K562 (cell line): ENCODE measurements around the gene PRDM10. TPM values are rescaled to one million over a fixed set of nuclear protein-coding genes. Genes with fewer than 3 reads are reported as not detected.

Experiments
- AFF1 ChIP-seq, 2 experiments: fragments of 450-650 bp; IDR thresholded peaks; 2 replicates each; pipeline ENCODE4 v1.6.1; 2018; ENCODE audit warnings: mild to moderate bottlenecking in 2 of 2, low read depth in 1 of 2; ENCODE audit not compliant: partially characterized antibody in 2 of 2
- ATF3 ChIP-seq, 2 experiments: fragments of 450-650 bp in 1 of 2; sonication (generic) in 1 of 2; formaldehyde crosslinking in 1 of 2; IDR thresholded peaks in 1 of 2; conservative IDR thresholded peaks in 1 of 2; 2 replicates each; pipeline versions ENCODE4 v1.6.1 to v1.8.1; 2016 to 2023; ENCODE audit warnings: mild to moderate bottlenecking in 2 of 2, moderate library complexity in 2 of 2, inconsistent platforms in 1 of 2, missing genetic modification reagents in 1 of 2
- CTCF ChIP-seq, 3 experiments: IDR thresholded peaks in 2 of 3; conservative IDR thresholded peaks in 1 of 3; 2 replicates each; pipeline ENCODE4 v1.5.1; 2011 to 2012; ENCODE audit warnings: low read length in 3 of 3, mild to moderate bottlenecking in 3 of 3, control low read depth in 2 of 3, improper control_type of control experiment in 1 of 3, inconsistent platforms in 1 of 3, low read depth in 1 of 3, mixed read lengths in 1 of 3, moderate library complexity in 1 of 3; ENCODE audit not compliant: insufficient read depth in 2 of 3
- ESRRA ChIP-seq: fragments of 450-650 bp; IDR thresholded peaks from 2 replicates; pipeline ENCODE4 v1.6.1; 2014; ENCODE audit warnings: low read depth, mild to moderate bottlenecking, moderate library complexity, borderline replicate concordance
- HDGF ChIP-seq: fragments of 450-650 bp; IDR thresholded peaks from 2 replicates; pipeline ENCODE4 v1.6.1; 2016
- HES1 ChIP-seq: fragments of 450-650 bp; IDR thresholded peaks from 2 replicates; pipeline ENCODE4 v1.6.1; 2016; ENCODE audit warnings: low read depth, mild to moderate bottlenecking, moderate library complexity
- HMBOX1 ChIP-seq: sonication (generic); IDR thresholded peaks from 2 replicates; pipeline ENCODE4 v1.6.1; 2016
- MTA3 ChIP-seq: fragments of 450-650 bp; formaldehyde crosslinking; IDR thresholded peaks from 2 replicates; pipeline ENCODE4 v1.6.1; 2017; ENCODE audit warnings: mild to moderate bottlenecking, borderline replicate concordance
- MYNN ChIP-seq, 2 experiments: sonication (generic); formaldehyde crosslinking in 1 of 2; IDR thresholded peaks; 2 replicates each; pipeline versions ENCODE4 v1.5.0 to v1.6.1; 2016 to 2020; ENCODE audit warnings: antibody characterized with exemption in 1 of 2, missing genetic modification reagents in 1 of 2
- PPARD ChIP-seq: fragments of 250-450 bp; sonication (Bioruptor Pico); IDR thresholded peaks from 2 replicates; pipeline ENCODE4 v1.8.0; 2022; ENCODE audit warnings: inconsistent platforms, mild to moderate bottlenecking, moderate library complexity
- RUNX1 ChIP-seq: sonication (generic); IDR thresholded peaks from 2 replicates; pipeline ENCODE4 v1.6.1; 2016; ENCODE audit warnings: antibody characterized with exemption, low read depth
- SMAD1 ChIP-seq: fragments of 150-350 bp; IDR thresholded peaks from 2 replicates; pipeline ENCODE4 v1.6.1; 2014; ENCODE audit warnings: low read length, low read depth; ENCODE audit not compliant: partially characterized antibody
- ZNF253 ChIP-seq: fragments of 250-450 bp; sonication (Bioruptor Pico); conservative IDR thresholded peaks from 2 replicates; pipeline ENCODE4 v1.6.1; 2021; ENCODE audit warnings: mild to moderate bottlenecking
- polyA plus RNA-seq, 8 experiments: library from polyadenylated mRNA; depleted of rRNA in 4 of 8; stranded (reverse) in 5 of 8; unstranded in 3 of 8; fragments of >200 nt; fragmentation: Nextera tagmentation in 2 of 8; fragmentation: Illumina TruSeq in 1 of 8; extraction: Ambion mirVana in 2 of 8; extraction: Trizol in 1 of 8; gene quantifications; 2 replicates each; pipeline versions ENCODE4 v1.2.1 to v1.2.3, GENCODE V29; 2011 to 2014; ENCODE audit warnings: inconsistent platforms in 1 of 8, missing spikeins in 1 of 8
- total RNA-seq, 7 experiments: library from RNA; depleted of rRNA in 6 of 7; stranded (reverse); fragments of >200 nt in 6 of 7; fragmentation: Illumina TruSeq in 2 of 7; extraction: Trizol in 2 of 7; gene quantifications; 2 replicates each; pipeline versions ENCODE4 v1.2.1 to v1.2.3, GENCODE V29; 2011 to 2021; ENCODE audit warnings: low replicate concordance in 1 of 7

Gene PRDM10
- total and polyA plus RNA-seq, 9 of the 15 experiments (the other 6 are each of a cell fraction or from before 2014, with no cell fraction given) = 0.89 to 9.3 (median 4.5) TPM

- peak in 1 of 2 experiments; percentile 49 for TF ChIP-seq AFF1 (IDR thresholded peaks at IDR 0.05; ENCODE audit: low read depth in 1 of 2, partially characterized antibody in 2 of 2)
- no peak for TF ChIP-seq RUNX1
- TF ChIP-seq MYNN (IDR thresholded peaks at IDR 0.05) = no peak
- TF ChIP-seq MYNN (CRISPR knock-in tag; IDR thresholded peaks at IDR 0.05) = no peak
- no peak for TF ChIP-seq ZNF253 (CRISPR knock-in tag)
- TF ChIP-seq HES1 = no peak
- peak; percentile 97 for TF ChIP-seq ATF3 (IDR thresholded peaks at IDR 0.05)
- TF ChIP-seq ATF3 (CRISPR knock-in tag; conservative IDR thresholded peaks at IDR 0.05) = peak; percentile 70; the same call in 1 of the 2 replicates
- peak; percentile 66 to 74 (median 73) for TF ChIP-seq CTCF (IDR thresholded peaks at IDR 0.05 in 2 of 3, conservative IDR thresholded peaks at IDR 0.05 in 1 of 3; ENCODE audit: insufficient read depth in 2 of 3, low read depth in 1 of 3, low read length in 3 of 3)
- TF ChIP-seq ESRRA = peak; percentile 21; the same call in 1 of the 2 replicates
- peak; percentile 83 for TF ChIP-seq HMBOX1
- no peak for TF ChIP-seq MTA3
- no peak for TF ChIP-seq SMAD1
- no peak for TF ChIP-seq PPARD
- no peak for TF ChIP-seq HDGF
Measured at GRCh38 chr11:129992161-129992944, 10.3 kb downstream of the PRDM10 start (continued).
